Mesendoderm (in vitro differentiated cells): ENCODE data around the gene TRIM71.
A peak's percentile ranks its signal among the peaks of the same experiment; 100 is the strongest.

Experiments
- DNase-seq: peaks from one replicate; pipeline ENCODE4 v3.0.0; 2013
- H2AK5ac ChIP-seq: 2 replicates; pipeline ENCODE4 v1.6.1; 2013; ENCODE audit warnings: low read length, inconsistent platforms
- H2BK120ac ChIP-seq: 2 replicates; pipeline ENCODE4 v1.6.1; 2013; ENCODE audit warnings: low read depth, mild to moderate bottlenecking, low read length, moderate library complexity, mixed read lengths
- H2BK15ac ChIP-seq: replicated peaks from 2 replicates; pipeline ENCODE4 v1.6.1; 2013; ENCODE audit warnings: low read depth, mild to moderate bottlenecking, moderate library complexity
- H2BK5ac ChIP-seq: 2 replicates; pipeline ENCODE4 v1.6.1; 2013; ENCODE audit warnings: low read length, inconsistent platforms
- H3K18ac ChIP-seq: 2 replicates; pipeline ENCODE4 v1.6.1; 2013; ENCODE audit warnings: mild to moderate bottlenecking, low read length, mixed read lengths
- H3K23ac ChIP-seq: one replicate; pipeline ENCODE4 v1.6.1; 2013; ENCODE audit warnings: low read length
- H3K27ac ChIP-seq: 2 replicates; pipeline ENCODE4 v1.5.1; 2013; ENCODE audit warnings: low read depth, mild to moderate bottlenecking, inconsistent platforms, low read length, moderate library complexity
- H3K27me3 ChIP-seq: 2 replicates; pipeline ENCODE4 v1.6.1; 2013; ENCODE audit warnings: low read length, control low read depth, mild to moderate bottlenecking, inconsistent platforms; ENCODE audit not compliant: insufficient read depth, poor library complexity
- H3K36me3 ChIP-seq: 2 replicates; pipeline ENCODE4 v1.6.1; 2013; ENCODE audit warnings: low read length, inconsistent platforms; ENCODE audit not compliant: control insufficient read depth, insufficient read depth
- H3K4ac ChIP-seq: one replicate; pipeline ENCODE4 v1.6.1; 2013; ENCODE audit warnings: low read depth, mild to moderate bottlenecking, low read length, moderate library complexity
- H3K4me1 ChIP-seq: 2 replicates; pipeline ENCODE4 v1.6.1; 2013; ENCODE audit warnings: low read depth, low read length, inconsistent platforms; ENCODE audit not compliant: control insufficient read depth
- H3K4me2 ChIP-seq: 2 replicates; pipeline ENCODE4 v1.6.1; 2013; ENCODE audit warnings: low read length
- H3K4me3 ChIP-seq: 2 replicates; pipeline ENCODE4 v1.5.1; 2013; ENCODE audit warnings: mild to moderate bottlenecking, low read length
- H3K56ac ChIP-seq: one replicate; pipeline ENCODE4 v1.6.1; 2013; ENCODE audit warnings: low read length
- H3K79me1 ChIP-seq: 2 replicates; pipeline ENCODE4 v1.6.1; 2013; ENCODE audit warnings: low read length, inconsistent platforms
- H3K79me2 ChIP-seq: 2 replicates; pipeline ENCODE4 v1.6.1; 2013; ENCODE audit warnings: mild to moderate bottlenecking, low read length; ENCODE audit not compliant: control insufficient read depth, insufficient read depth
- H3K9ac ChIP-seq: 2 replicates; pipeline ENCODE4 v1.6.1; 2013; ENCODE audit warnings: low read length, inconsistent platforms
- H4K5ac ChIP-seq: one replicate; pipeline ENCODE4 v1.6.1; 2013; ENCODE audit warnings: low read length
- H4K8ac ChIP-seq: one replicate; pipeline ENCODE4 v1.6.1; 2013; ENCODE audit warnings: low read depth, mild to moderate bottlenecking, control low read depth, low read length, moderate library complexity
- WGBS: extraction: QIAGEN DNeasy Blood & Tissue Kit; methylation state at CpG from one replicate; pipeline ENCODE4 v1.1.7; 2013; ENCODE audit warnings: low lambda C conversion rate, missing lambda C conversion rate; ENCODE audit not compliant: insufficient coverage; ENCODE audit errors: extremely low coverage; 5-methylcytosine and 5-hydroxymethylcytosine counted together

The TRIM71 gene

DNA sequence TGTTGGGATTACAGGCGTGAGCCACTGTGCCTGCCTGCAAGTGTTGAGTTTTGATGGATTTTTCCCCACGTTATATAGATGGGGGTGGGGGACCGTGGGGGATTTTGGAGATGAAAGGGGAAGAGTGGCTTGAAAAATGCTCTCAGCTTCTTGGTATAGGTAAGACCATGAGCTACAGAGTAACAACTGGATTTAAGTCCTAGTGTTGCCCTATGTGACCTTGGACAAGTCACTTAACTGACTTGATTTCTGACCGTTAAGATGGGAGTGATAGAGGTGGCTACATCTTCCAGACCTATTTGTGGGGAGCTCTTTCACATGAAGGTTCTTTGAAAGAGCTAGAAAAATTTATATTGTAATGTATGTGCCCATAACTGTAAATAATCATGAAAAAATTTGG lies 13.3 kb downstream of the TRIM71 start:
- no peak overlapping the region for H3K56ac ChIP-seq
- H3K9ac ChIP-seq: no peak overlapping the region
- no peak overlapping the region for H4K8ac ChIP-seq
- H4K5ac ChIP-seq: no peak overlapping the region
- DNase-seq: no peak
- no peak overlapping the region for H3K4me3 ChIP-seq
- peaks cover 14% of the 10 kb centered on the region for H3K4me1 ChIP-seq
- WGBS: no CpG with 5 or more reads among the region's 4 CpGs
- no peak overlapping the region for H2AK5ac ChIP-seq
- no peak overlapping the region for H2BK5ac ChIP-seq
- peaks cover 91% of the 10 kb centered on the region for H3K79me2 ChIP-seq
- H3K18ac ChIP-seq: no peak overlapping the region
- no peak overlapping the region for H2BK120ac ChIP-seq
- no peak overlapping the region for H3K4me2 ChIP-seq
- H3K27ac ChIP-seq: no peak overlapping the region
- H2BK15ac ChIP-seq: no peak overlapping the region
- H3K27me3 ChIP-seq: no peaks in the 10 kb centered on the region
- peaks cover 7% of the 10 kb centered on the region for H3K79me1 ChIP-seq
- no peaks in the 10 kb centered on the region for H3K36me3 ChIP-seq
- no peak overlapping the region for H3K4ac ChIP-seq
- no peak overlapping the region for H3K23ac ChIP-seq

DNA sequence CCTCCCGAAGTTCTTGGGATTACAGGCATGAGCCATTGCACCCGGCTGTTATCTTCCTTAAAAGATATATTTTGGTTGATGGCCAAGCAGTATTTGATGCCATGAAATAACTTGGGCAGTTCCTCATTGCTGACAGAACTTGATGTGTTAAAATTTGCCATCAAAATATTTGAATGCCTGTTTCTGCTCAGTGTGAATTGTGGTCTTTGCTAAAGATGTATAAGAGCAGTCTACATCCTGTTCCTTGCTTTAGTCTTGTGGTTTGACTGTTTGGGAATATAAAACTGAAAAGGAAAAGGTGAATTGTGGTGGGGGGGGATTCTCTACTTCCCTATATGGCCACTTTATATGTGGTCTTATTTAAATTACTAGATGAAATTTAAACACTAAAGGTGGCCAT lies 14.0 kb downstream of the TRIM71 start:
- DNase-seq: no peak
- Histone ChIP-seq H2AK5ac (no peak overlapping the region), H3K4ac (no peak overlapping the region), H2BK5ac (no peak overlapping the region), H3K56ac (no peak overlapping the region), H4K8ac (no peak overlapping the region), H3K4me3 (no peak overlapping the region), H2BK120ac (no peak overlapping the region), H3K23ac (no peak overlapping the region), H3K27ac (no peak overlapping the region), H3K4me1 (peaks cover 20% of the 10 kb centered on the region), H3K79me1 (peaks cover 9% of the 10 kb centered on the region), H4K5ac (no peak overlapping the region), H3K27me3 (no peaks in the 10 kb centered on the region), H2BK15ac (no peak overlapping the region), H3K9ac (no peak overlapping the region), H3K79me2 (peaks cover 90% of the 10 kb centered on the region), H3K4me2 (no peak overlapping the region), H3K36me3 (no peaks in the 10 kb centered on the region), H3K18ac (no peak overlapping the region)
- no CpG with 5 or more reads among the region's 2 CpGs for WGBS

DNA sequence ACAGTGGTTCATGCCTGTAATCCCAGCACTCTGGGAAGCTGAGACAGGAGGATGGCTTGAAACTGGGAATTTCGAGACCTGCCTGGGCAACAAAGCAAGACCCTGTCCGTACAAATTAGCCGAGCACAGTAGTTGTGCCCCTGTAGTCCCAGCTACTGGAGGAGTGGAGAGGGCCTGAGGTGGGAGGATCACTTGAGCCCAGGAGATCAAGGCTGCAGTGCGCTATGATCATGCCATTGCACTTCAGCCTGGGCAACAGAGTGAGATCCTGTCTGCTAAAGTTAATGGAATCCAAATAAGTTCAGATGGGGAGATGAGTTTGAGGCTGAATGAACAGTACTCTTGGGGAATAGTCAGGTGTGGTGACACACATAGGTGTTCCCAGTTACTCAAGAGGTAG lies 14.4 kb downstream of the TRIM71 start:
- no peak for DNase-seq
- H2BK5ac ChIP-seq: no peak overlapping the region
- no peak overlapping the region for H4K5ac ChIP-seq
- no peak overlapping the region for H3K9ac ChIP-seq
- H3K36me3 ChIP-seq: no peaks in the 10 kb centered on the region
- no peak overlapping the region for H3K23ac ChIP-seq
- peaks cover 22% of the 10 kb centered on the region for H3K4me1 ChIP-seq
- no peak overlapping the region for H2BK15ac ChIP-seq
- H2AK5ac ChIP-seq: no peak overlapping the region
- H4K8ac ChIP-seq: no peak overlapping the region
- no peak overlapping the region for H3K56ac ChIP-seq
- no peak overlapping the region for H3K4ac ChIP-seq
- WGBS: no CpG with 5 or more reads among the region's 4 CpGs
- no peak overlapping the region for H3K18ac ChIP-seq
- no peaks in the 10 kb centered on the region for H3K27me3 ChIP-seq
- H3K27ac ChIP-seq: no peak overlapping the region
- H2BK120ac ChIP-seq: no peak overlapping the region
- no peak overlapping the region for H3K4me2 ChIP-seq
- peaks cover 9% of the 10 kb centered on the region for H3K79me1 ChIP-seq
- no peak overlapping the region for H3K4me3 ChIP-seq
- peaks cover 89% of the 10 kb centered on the region for H3K79me2 ChIP-seq

DNA sequence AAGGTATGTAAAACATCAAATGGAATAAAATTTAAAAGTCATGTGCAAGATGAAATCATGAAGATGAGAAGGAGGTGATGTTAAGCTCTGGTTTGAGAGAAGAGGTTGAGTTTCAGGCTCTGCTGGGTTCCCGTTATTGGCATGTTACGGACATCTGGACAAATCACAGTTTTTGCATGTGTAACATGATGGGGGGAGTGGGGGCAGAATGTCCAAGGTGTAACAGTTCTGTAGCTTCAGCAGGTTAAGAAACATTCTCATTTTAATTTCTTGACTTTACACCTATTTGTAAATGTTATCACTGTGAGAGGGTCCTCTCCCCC lies 17.2 kb downstream of the TRIM71 start:
- no peak overlapping the region for H2BK5ac ChIP-seq
- H2AK5ac ChIP-seq: no peak overlapping the region
- no peak overlapping the region for H2BK15ac ChIP-seq
- no peaks in the 10 kb centered on the region for H3K36me3 ChIP-seq
- no peaks in the 10 kb centered on the region for H3K27me3 ChIP-seq
- H3K79me2 ChIP-seq: peaks cover 90% of the 10 kb centered on the region
- H3K56ac ChIP-seq: peak overlapping the region; percentile 52
- no peak overlapping the region for H3K4me3 ChIP-seq
- no peak overlapping the region for H3K27ac ChIP-seq
- peaks cover 9% of the 10 kb centered on the region for H3K79me1 ChIP-seq
- H3K4ac ChIP-seq: no peak overlapping the region
- H4K5ac ChIP-seq: no peak overlapping the region
- WGBS: no CpG with 5 or more reads among the region's 2 CpGs
- no peak for DNase-seq
- peaks cover 31% of the 10 kb centered on the region for H3K4me1 ChIP-seq
- no peak overlapping the region for H3K23ac ChIP-seq
- H3K18ac ChIP-seq: no peak overlapping the region
- H3K4me2 ChIP-seq: peak overlapping the region; percentile 22
- H2BK120ac ChIP-seq: no peak overlapping the region
- no peak overlapping the region for H3K9ac ChIP-seq
- H4K8ac ChIP-seq: no peak overlapping the region

DNA sequence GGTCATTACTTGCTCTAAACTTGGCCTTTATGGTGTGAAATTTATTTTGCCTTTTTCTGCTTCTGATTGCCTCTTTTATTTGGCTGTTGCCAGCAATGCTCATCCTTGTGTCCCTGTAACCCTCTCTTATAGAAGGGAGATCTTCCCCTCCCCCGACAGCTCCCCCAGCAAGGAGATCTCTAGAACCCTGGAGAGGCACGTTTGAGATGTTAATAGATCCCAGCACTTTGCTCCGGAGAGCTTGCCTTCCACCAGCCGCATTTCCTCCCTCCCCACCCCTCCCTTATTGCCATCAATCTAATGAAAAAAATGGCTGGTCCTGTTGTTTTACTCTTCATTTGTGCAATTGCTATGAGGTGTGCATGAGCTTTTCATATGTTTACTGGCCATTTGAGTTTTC lies 18.2 kb downstream of the TRIM71 start:
- H3K36me3 ChIP-seq: no peaks in the 10 kb centered on the region
- H3K18ac ChIP-seq: peak overlapping the region; percentile 56
- H2BK15ac ChIP-seq: no peak overlapping the region
- no peak overlapping the region for H3K23ac ChIP-seq
- H3K79me1 ChIP-seq: peaks cover 6% of the 10 kb centered on the region
- H3K4me1 ChIP-seq: peaks cover 36% of the 10 kb centered on the region
- no peak overlapping the region for H3K4me3 ChIP-seq
- peak; percentile 84 for DNase-seq
- peak overlapping the region; percentile 40 for H3K9ac ChIP-seq
- no peak overlapping the region for H3K27ac ChIP-seq
- H2BK5ac ChIP-seq: peak overlapping the region; percentile 58
- peak overlapping the region; percentile 41 for H3K4me2 ChIP-seq
- H3K27me3 ChIP-seq: no peaks in the 10 kb centered on the region
- no peak overlapping the region for H2BK120ac ChIP-seq
- no peak overlapping the region for H4K5ac ChIP-seq
- no peak overlapping the region for H4K8ac ChIP-seq
- H3K79me2 ChIP-seq: peaks cover 89% of the 10 kb centered on the region
- no CpG with 5 or more reads among the region's 4 CpGs for WGBS
- peak overlapping the region; percentile 57 for H3K56ac ChIP-seq
- H3K4ac ChIP-seq: no peak overlapping the region
- no peak overlapping the region for H2AK5ac ChIP-seq

DNA sequence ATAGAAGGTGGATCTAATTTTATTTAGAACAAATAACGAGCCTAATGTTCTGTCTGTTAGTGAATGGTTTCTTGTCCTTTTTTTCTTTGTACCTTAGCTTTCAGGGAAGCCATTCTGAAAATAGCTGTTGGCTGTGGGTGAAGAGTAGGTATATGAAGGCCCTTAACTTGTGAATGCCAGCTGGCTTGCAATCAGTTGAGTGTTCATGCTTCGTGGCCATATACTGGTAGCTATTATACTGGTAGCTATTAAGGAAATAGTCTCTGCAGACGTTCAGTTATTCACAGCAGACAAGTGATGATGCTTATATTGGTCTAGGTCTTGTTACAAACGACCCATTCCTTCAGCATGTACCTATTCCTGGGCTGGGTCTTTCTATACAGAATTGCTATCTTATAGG lies 18.8 kb downstream of the TRIM71 start:
- peak overlapping the region; percentile 41 for H2BK5ac ChIP-seq
- no peaks in the 10 kb centered on the region for H3K27me3 ChIP-seq
- no peak overlapping the region for H3K27ac ChIP-seq
- WGBS: no CpG with 5 or more reads among the region's 4 CpGs
- no peak overlapping the region for H2BK15ac ChIP-seq
- H3K56ac ChIP-seq: no peak overlapping the region
- H3K79me2 ChIP-seq: peaks cover 89% of the 10 kb centered on the region
- no peaks in the 10 kb centered on the region for H3K36me3 ChIP-seq
- H3K4me3 ChIP-seq: no peak overlapping the region
- H3K4ac ChIP-seq: no peak overlapping the region
- no peak overlapping the region for H4K8ac ChIP-seq
- H2BK120ac ChIP-seq: no peak overlapping the region
- H2AK5ac ChIP-seq: no peak overlapping the region
- no peak overlapping the region for H4K5ac ChIP-seq
- H3K9ac ChIP-seq: peak overlapping the region; percentile 8
- no peak overlapping the region for H3K4me2 ChIP-seq
- no peak for DNase-seq
- H3K23ac ChIP-seq: no peak overlapping the region
- H3K79me1 ChIP-seq: peaks cover 6% of the 10 kb centered on the region
- peak overlapping the region; percentile 72 for H3K18ac ChIP-seq
- H3K4me1 ChIP-seq: peaks cover 36% of the 10 kb centered on the region
